H1 (cell line): ENCODE measurements around the gene DNM2. TPM values are rescaled to one million over a fixed set of nuclear protein-coding genes. Genes with fewer than 3 reads are reported as not detected.

Experiments used
- ASH2L ChIP-seq: fragments of 200-600, 300-600 bp; sonication (generic); IDR thresholded peaks from one replicate; pipeline ENCODE4 v1.7.1; 2017; ENCODE audit warnings: low read length
- CREB1 ChIP-seq: IDR thresholded peaks from 2 replicates; pipeline ENCODE4 v1.6.1; 2012; ENCODE audit warnings: inconsistent platforms
- EGR1 ChIP-seq: IDR thresholded peaks from 2 replicates; pipeline ENCODE4 v1.6.1; 2011; ENCODE audit warnings: low read depth, low read length, borderline replicate concordance
- HDAC6 ChIP-seq: IDR thresholded peaks from one replicate; pipeline ENCODE4 v1.7.1; 2012; ENCODE audit warnings: low read depth, mild to moderate bottlenecking, inconsistent platforms, low read length, moderate library complexity
- JUN ChIP-seq: IDR thresholded peaks from 2 replicates; pipeline ENCODE4 v1.6.1; 2011; ENCODE audit warnings: low read depth, mild to moderate bottlenecking, improper control_type of control experiment, low read length
- PHF8 ChIP-seq: fragments of 200-600 bp; sonication (generic); conservative IDR thresholded peaks from 2 replicates; pipeline ENCODE4 v1.7.1; 2012; ENCODE audit warnings: low read depth, mild to moderate bottlenecking, inconsistent platforms, low read length, moderate library complexity
- TAF1 ChIP-seq: IDR thresholded peaks from 2 replicates; pipeline ENCODE4 v1.6.1; 2011; ENCODE audit warnings: mild to moderate bottlenecking, low read depth, low read length
- TAF7 ChIP-seq: optimal IDR thresholded peaks from 2 replicates; pipeline ENCODE3; 2011; ENCODE audit warnings: low read depth, mild to moderate bottlenecking, inconsistent platforms, low read length, moderate library complexity, borderline replicate concordance
- TBP ChIP-seq: IDR thresholded peaks from 2 replicates; pipeline ENCODE4 v1.6.1; 2011; ENCODE audit warnings: low read depth, low read length, improper control_type of control experiment
- TCF12 ChIP-seq: IDR thresholded peaks from 2 replicates; pipeline ENCODE4 v1.6.1; 2011; ENCODE audit warnings: low read depth, mild to moderate bottlenecking, low read length
- TEAD4 ChIP-seq: IDR thresholded peaks from 2 replicates; pipeline ENCODE4 v1.6.1; 2012; ENCODE audit warnings: low read depth, low read length, inconsistent platforms, mixed read lengths
- YY1 ChIP-seq: IDR thresholded peaks from 2 replicates; pipeline ENCODE4 v1.6.1; 2011; ENCODE audit warnings: low read depth, mild to moderate bottlenecking, low read length
- polyA plus RNA-seq, 7 experiments: library from polyadenylated mRNA; depleted of rRNA in 3 of 7; stranded (reverse) in 5 of 7; unstranded in 2 of 7; fragments of >200 nt in 5 of 7; fragments of 200-250 nt in 2 of 7; gene quantifications; 1 replicate in 5 of 7; 2 replicates in 1 of 7; 4 replicates in 1 of 7; pipeline versions ENCODE4 v1.2.1 to v1.2.3, GENCODE V29; 2011 to 2013; ENCODE audit warnings: missing spikeins in 2 of 7, mixed read lengths in 2 of 7
- total RNA-seq: library from RNA; stranded (reverse); fragmentation: NEBNext Ultra II Directional; extraction: Animal tissue kit (Norgen Biotek cat#: 25700); gene quantifications from 2 replicates; pipeline ENCODE4 v1.2.1, GENCODE V29; 2021
- TF ChIP-seq, protein P1 (sequence below): IDR thresholded peaks from 2 replicates; pipeline ENCODE4 v1.6.1; 2012; ENCODE audit warnings: low read length, inconsistent platforms
- TF ChIP-seq, protein P2 (sequence below): IDR thresholded peaks from 2 replicates; pipeline ENCODE4 v1.6.1; 2012; ENCODE audit warnings: inconsistent platforms
- TF ChIP-seq, protein P3 (sequence below): IDR thresholded peaks from 2 replicates; pipeline ENCODE4 v1.6.1; 2012; ENCODE audit warnings: inconsistent platforms

DNM2 gene
- total and polyA plus RNA-seq, 2 of the 8 experiments (the other 6 are each of a cell fraction or from before 2014, with no cell fraction given) = 61.9 to 120 TPM

DNA sequence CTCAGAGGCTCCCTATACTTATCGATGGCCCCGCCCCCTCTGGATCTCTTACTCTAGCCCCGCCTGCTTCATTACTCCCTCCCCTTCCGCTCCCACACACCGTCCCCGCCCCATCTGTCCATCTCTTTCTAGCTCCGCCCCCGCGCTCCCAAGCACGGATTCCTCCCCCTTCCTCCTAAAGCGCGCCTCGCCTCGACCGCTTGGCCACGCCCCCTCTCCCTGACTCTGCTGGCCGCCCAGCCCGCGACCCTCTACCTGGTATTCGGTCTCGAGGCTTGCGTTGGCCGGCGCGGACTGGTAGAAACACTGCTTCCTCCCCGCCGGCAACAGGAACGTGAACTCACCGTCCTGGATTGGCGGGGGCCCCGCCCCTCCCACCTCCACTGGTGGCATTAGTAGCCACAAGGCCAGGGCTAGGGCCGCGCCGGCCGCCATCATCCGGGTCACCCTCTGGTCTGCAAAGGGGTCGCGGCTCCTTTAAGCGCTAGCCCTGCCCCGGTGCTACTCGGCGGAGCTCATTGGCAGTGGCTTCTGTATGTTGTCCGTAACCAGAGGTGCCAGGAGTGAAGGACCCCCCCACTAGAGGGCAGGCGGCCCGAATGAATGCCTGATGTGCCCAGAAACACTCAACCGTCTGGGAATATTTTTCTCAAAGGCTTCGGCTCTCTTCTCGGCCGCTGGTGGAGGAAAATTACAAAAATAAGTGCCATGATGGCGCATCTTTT is 118.0 kb downstream of the DNM2 start, which contains the start of gene TMED1 (continued):
- TF ChIP-seq CREB1 (0 out of 2 replicates have a peak, but pooled peaks have one; percentile 51), TEAD4 (0 out of 2 replicates have a peak, but pooled peaks have one; percentile 44), TAF7 (peak; percentile 85), TBP (no peak; the same call in none of the 2 replicates), PHF8 (peak; percentile 99), YY1 (peak; percentile 85), HDAC6 (no peak), TCF12 (no peak), TAF1 (peak; percentile 94), EGR1 (no peak; the same call in 1 of the 2 replicates), ASH2L (peak; percentile 92), JUN (no peak)
- TF ChIP-seq, protein P1, sequence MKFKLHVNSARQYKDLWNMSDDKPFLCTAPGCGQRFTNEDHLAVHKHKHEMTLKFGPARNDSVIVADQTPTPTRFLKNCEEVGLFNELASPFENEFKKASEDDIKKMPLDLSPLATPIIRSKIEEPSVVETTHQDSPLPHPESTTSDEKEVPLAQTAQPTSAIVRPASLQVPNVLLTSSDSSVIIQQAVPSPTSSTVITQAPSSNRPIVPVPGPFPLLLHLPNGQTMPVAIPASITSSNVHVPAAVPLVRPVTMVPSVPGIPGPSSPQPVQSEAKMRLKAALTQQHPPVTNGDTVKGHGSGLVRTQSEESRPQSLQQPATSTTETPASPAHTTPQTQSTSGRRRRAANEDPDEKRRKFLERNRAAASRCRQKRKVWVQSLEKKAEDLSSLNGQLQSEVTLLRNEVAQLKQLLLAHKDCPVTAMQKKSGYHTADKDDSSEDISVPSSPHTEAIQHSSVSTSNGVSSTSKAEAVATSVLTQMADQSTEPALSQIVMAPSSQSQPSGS = 0 out of 2 replicates have a peak, but pooled peaks have one; percentile 79
- TF ChIP-seq, protein P2, sequence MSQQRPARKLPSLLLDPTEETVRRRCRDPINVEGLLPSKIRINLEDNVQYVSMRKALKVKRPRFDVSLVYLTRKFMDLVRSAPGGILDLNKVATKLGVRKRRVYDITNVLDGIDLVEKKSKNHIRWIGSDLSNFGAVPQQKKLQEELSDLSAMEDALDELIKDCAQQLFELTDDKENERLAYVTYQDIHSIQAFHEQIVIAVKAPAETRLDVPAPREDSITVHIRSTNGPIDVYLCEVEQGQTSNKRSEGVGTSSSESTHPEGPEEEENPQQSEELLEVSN = no peak
- TF ChIP-seq, protein P3, sequence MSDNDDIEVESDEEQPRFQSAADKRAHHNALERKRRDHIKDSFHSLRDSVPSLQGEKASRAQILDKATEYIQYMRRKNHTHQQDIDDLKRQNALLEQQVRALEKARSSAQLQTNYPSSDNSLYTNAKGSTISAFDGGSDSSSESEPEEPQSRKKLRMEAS = no peak; the same call in 1 of the 2 replicates
